ENCODE results near the gene CALML5.

Gene CALML5

GRCh38 chr10:5465976-5466450 is 33.4 kb downstream of the CALML5 start:
- no peak for DNase-seq (ENCODE audit: low read depth in 4 of 4, low spot score in 1 of 4)

- DNase-seq (ENCODE audit: low read depth in 4 of 4, low spot score in 1 of 4) = no peak
These were observed 34.8 kb downstream of the CALML5 start for GRCh38 chr10:5464546-5464945.

GRCh38 chr10:5462841-5463293 is 36.5 kb downstream of the CALML5 start:
- DNase-seq (ENCODE audit: low read depth in 4 of 4, low spot score in 1 of 4) = no peak

DNA sequence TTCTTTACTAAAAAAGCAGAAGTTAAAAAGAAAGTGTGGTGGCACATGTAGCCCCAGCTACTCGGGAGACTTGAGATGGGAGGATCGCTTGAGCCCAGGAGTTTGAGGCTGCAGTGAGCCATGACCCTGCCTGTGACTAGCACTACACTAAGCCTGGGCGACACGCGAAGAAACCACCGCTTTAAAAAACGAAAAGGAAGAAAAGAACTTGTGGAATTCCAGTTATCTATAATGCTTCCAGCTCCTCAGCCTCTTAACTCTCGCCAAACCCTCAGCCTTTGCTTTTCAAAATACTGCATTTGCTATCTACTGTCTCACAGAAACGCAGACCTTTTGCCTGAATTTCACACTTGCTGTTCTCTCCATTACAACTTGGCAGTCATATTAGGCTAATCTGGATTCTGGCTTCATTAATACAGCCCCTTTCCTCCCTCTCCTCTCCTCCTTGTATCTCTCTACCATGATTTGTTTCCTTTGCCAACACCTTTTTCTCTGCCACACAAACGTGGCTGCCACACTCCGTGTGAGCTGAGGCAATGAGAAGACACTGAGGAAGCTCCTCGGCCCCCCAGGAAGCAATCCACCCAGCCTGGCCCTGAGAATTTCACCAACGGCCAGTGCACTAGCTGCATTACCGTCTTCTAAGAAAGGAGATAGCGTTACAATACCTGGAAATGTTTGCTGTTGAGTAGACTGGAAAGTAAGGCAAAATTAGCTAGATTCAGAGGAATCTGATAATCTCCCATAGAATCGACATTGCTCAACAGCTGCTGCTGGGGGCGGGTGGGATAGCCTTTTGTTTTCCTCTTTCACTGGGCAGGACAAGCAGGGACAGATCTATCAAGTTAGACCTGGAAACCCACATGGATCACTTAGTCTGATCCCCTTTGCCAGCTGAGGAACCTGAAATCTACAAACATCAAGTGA is 37.2 kb downstream of the CALML5 start:
- no peak for DNase-seq (ENCODE audit: low read depth in 4 of 4, low spot score in 1 of 4)

DNA sequence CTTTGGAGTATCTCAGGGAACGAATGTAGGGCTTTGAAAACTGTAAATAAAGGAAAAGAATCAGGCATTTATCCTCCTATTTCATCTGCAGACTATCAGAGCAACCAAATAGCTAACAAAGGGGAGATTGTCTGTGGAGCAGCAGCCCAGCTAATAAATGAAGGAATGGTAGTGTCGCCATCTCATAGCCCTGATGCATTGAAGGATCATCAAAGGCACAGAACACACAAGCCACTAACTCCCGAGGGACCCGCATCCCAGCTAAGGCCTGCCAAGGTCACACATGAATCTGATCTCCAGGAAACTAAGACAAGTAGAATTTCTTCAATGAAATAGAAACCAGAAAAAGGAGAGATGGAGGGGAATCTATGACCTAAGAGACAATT is 38.2 kb downstream of the CALML5 start:
- no peak for DNase-seq (ENCODE audit: low read depth in 4 of 4, low spot score in 1 of 4)

GRCh38 chr10:5460468-5461202 is 38.7 kb downstream of the CALML5 start:
- DNase-seq (ENCODE audit: low read depth in 4 of 4, low spot score in 1 of 4) = no peak

GRCh38 chr10:5458949-5459747 is 40.2 kb downstream of the CALML5 start:
- no peak for DNase-seq (ENCODE audit: low read depth in 4 of 4, low spot score in 1 of 4)

- DNase-seq (ENCODE audit: low read depth in 4 of 4, low spot score in 1 of 4) = no peak
These were observed 40.9 kb downstream of the CALML5 start for GRCh38 chr10:5458425-5458824.

GRCh38 chr10:5457741-5458140 is 41.6 kb downstream of the CALML5 start:
- no peak for DNase-seq (ENCODE audit: low read depth in 4 of 4, low spot score in 1 of 4)

GRCh38 chr10:5456563-5456962 is 42.8 kb downstream of the CALML5 start:
- DNase-seq (ENCODE audit: low read depth in 4 of 4, low spot score in 1 of 4) = no peak

DNA sequence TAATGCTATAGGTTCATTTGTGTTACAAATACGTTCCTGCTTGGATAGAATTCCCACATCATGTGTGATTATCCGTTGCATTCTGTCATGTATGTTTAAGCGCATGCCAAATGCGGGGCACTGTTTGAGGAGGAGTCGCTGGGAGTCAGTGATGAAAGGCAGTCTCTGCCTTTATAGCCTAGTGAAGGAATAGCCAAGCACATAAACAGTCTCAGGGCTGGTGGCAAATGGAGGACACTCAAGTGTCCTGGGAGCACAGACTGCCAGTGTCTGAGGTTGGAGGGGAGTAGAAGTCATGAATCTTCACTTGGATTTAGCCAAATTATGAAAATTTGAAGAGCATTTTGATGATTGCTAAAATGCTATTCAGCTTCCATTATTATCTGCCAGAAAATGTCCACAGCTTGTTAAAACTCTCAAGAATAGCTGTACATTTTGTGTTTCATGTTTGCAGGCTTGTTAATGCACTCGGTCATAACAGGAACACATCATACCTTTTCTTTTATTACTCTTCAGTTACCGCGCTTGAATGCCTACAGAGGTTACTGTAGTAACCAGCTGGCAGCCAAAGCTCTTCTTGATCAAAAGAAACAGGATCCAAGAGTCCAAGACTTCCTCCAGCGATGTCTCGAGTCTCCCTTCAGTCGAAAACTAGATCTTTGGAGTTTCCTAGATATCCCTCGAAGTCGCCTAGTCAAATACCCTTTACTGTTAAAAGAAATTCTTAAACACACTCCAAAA is 45.5 kb downstream of the CALML5 start:
- no peak for DNase-seq (ENCODE audit: low read depth in 4 of 4, low spot score in 1 of 4)

DNA sequence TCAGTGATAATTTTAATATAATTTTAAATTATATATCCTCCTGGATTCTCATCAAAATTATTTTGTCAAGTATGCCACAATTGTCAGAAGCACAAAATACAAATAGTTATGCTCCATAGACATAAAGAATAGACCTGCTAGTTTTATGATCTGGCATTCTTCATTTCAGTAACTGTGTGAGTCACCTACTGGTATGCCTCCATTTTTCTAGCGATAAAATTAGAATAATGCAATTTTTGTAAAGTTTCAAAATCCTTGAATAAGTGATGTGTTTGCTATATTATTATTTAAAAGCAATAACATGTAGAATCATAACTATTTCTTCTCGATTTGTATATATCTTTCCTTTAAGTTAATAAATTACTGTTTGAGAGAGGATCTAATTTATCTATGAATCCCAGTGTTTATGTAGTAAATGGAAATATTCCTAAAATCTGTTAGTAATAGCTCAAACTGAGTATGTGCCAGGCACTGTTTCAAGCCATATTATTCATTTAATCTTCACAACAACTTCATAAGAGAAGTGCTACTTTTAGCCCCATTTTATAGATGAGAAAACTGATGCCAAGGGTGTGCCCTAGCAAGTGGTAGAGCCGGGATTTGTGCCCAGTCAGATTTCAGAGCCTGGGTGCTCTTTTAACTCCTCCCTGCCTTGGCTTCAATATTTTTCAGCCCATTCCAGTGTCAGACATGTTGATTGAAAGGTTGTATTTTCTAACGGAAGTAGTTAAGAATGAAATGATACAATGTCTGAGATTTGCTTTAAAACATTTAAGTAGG is 48.6 kb downstream of the CALML5 start:
- no peak for DNase-seq (ENCODE audit: low read depth in 4 of 4, low spot score in 1 of 4)

GRCh38 chr10:5449823-5450222 is 49.5 kb downstream of the CALML5 start:
- DNase-seq (ENCODE audit: low read depth in 4 of 4, low spot score in 1 of 4) = no peak

- no peak for DNase-seq (ENCODE audit: low read depth in 4 of 4, low spot score in 1 of 4)
These were observed 50.1 kb downstream of the CALML5 start for GRCh38 chr10:5449227-5449626.

Measured in stimulated activated CD4-positive, alpha-beta T cell treated with anti-CD3 and anti-CD28 coated beads, Interleukin-1b, Interleukin-23, amount 100 ng/mL, for 24 hours (primary cell).